ENCODE results near the gene ECT2.

DNA sequence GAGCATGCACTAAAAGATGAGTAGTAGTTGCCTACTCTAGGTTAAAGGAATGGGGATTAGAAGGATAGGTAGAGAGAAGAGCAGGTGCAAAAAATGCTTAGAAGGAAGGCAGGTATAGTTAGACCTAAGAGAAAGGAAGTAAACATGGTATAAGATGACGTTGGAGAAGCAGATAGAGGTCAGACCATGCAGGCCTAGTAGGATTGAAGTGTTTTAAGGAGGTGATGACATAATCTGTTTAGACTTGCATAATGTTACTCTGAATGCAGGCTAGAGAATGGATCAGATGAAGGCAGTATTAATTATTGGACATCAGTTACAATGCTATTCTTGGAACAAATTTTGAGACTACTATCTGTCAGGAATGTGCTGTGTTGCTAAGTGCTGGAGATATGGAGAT, 11.1 kb upstream of the ECT2 start:
- TF ChIP-seq EP300 (IDR thresholded peaks at IDR 0.05) (no peak), POLR2A (IDR thresholded peaks at IDR 0.05) (no peak), POLR2AphosphoS5 (IDR thresholded peaks at IDR 0.05) (no peak)
- TF ChIP-seq, protein P1, sequence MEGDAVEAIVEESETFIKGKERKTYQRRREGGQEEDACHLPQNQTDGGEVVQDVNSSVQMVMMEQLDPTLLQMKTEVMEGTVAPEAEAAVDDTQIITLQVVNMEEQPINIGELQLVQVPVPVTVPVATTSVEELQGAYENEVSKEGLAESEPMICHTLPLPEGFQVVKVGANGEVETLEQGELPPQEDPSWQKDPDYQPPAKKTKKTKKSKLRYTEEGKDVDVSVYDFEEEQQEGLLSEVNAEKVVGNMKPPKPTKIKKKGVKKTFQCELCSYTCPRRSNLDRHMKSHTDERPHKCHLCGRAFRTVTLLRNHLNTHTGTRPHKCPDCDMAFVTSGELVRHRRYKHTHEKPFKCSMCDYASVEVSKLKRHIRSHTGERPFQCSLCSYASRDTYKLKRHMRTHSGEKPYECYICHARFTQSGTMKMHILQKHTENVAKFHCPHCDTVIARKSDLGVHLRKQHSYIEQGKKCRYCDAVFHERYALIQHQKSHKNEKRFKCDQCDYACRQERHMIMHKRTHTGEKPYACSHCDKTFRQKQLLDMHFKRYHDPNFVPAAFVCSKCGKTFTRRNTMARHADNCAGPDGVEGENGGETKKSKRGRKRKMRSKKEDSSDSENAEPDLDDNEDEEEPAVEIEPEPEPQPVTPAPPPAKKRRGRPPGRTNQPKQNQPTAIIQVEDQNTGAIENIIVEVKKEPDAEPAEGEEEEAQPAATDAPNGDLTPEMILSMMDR (IDR thresholded peaks at IDR 0.05), result no peak
